Dendritic cell treated with granulocyte-macrophage colony-stimulating factor and Interleukin-4, amounts not matched to agents 40 ng/mL and 50 ng/mL, for 4 days (primary cell): ENCODE data around the gene KCNH5.

ENCODE experiments used
- H3K27ac Mint-ChIP-seq: one replicate; pipeline ENCODE4 v1.8.0; 2022; ENCODE audit warnings: mild to moderate bottlenecking, mixed read lengths
- H3K27me3 Mint-ChIP-seq: one replicate; pipeline ENCODE4 v1.8.0; 2022; ENCODE audit warnings: mild to moderate bottlenecking, mixed read lengths
- H3K36me3 Mint-ChIP-seq: one replicate; pipeline ENCODE4 v1.8.0; 2022; ENCODE audit warnings: low read depth, mixed read lengths
- H3K4me1 Mint-ChIP-seq: one replicate; pipeline ENCODE4 v1.8.0; 2022; ENCODE audit warnings: low read depth, mixed read lengths
- H3K4me3 Mint-ChIP-seq: one replicate; pipeline ENCODE4 v1.8.0; 2022; ENCODE audit warnings: mild to moderate bottlenecking, moderate library complexity, mixed read lengths
- H3K9me3 Mint-ChIP-seq: one replicate; pipeline ENCODE4 v1.8.0; 2022; ENCODE audit warnings: mixed read lengths
- intact Hi-C: fragments of 100-400 bp; cut with micrococcal nuclease; formaldehyde crosslinking; loops from one replicate; pipeline ENCODE4 v1.15.0; 2022

Gene KCNH5

DNA sequence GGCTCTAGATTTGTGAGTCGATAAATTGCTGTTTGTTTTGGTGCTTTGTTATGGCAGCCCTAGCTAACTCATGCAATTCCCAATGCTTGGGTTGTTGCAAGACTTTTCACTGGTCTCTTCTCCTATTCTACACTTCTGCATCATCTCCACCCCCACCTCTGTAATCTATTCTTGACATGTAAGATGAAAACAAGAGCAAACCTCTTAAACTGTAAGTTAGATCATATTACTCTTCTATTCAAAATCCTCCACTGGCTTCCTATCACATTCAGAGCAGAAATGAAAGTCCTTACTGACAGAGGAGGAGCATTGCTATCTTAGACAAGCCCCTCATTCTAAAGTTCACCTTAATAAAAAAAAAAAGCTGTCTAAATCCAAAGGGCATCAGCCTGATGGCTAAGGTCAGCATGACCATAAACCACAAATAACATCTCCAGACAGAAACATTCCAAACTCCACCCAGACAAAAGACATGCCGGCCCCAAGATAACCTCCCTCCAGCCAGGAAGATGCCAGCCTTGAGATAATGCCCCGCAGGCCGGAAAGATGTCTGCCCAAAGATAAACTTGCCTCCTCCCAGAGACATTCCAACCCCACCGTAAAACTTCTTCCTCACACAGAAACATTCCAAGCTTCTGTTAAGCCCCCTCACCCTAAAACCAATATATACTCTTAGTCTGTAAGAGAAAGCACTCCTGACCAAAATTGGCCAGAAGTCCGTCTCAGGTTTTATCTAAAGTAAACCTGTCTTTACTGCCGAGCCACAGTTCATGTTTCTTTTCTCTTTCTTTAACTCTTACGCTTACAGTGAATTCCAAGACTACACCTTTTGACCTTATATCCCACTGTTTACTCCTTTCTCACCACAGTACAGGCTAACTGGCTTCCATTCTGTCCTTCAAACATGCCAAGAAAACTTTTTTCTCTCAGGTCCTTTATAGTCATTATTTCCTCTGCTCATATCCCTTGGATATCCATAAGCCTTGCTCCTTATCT is 308.9 kb downstream of the KCNH5 start:
- Mint-ChIP-seq H3K36me3 (no peaks in the 10 kb centered on the region), H3K27ac (no peak overlapping the region), H3K4me3 (no peak overlapping the region), H3K9me3 (peaks cover 16% of the 10 kb centered on the region), H3K27me3 (no peaks in the 10 kb centered on the region), H3K4me1 (no peaks in the 10 kb centered on the region)
- intact Hi-C loops, result no loop called here

DNA sequence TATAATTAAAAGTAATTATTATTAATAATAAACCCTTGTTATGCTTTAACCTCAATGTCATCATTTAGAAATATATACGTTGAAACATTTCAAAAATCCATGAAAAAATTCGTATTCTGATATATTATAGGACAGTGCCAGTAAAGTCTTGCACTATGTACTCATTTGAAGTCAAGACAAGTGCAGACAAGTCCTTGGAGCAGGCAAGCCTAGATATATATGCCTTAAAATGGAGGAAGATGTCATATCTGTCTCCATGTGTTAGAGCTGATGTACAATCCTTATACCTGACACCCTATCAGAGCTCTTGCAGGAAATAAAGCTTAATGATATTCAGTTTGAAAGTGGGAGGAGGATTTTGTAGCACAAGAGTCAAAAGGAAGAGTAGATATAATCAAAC is 310.4 kb downstream of the KCNH5 start:
- intact Hi-C loops, result no loop called here
- no peaks in the 10 kb centered on the region for H3K36me3 Mint-ChIP-seq
- no peaks in the 10 kb centered on the region for H3K27me3 Mint-ChIP-seq
- no peak overlapping the region for H3K27ac Mint-ChIP-seq
- H3K4me1 Mint-ChIP-seq, result no peaks in the 10 kb centered on the region
- H3K4me3 Mint-ChIP-seq, result no peak overlapping the region
- H3K9me3 Mint-ChIP-seq, result peaks cover 16% of the 10 kb centered on the region

DNA sequence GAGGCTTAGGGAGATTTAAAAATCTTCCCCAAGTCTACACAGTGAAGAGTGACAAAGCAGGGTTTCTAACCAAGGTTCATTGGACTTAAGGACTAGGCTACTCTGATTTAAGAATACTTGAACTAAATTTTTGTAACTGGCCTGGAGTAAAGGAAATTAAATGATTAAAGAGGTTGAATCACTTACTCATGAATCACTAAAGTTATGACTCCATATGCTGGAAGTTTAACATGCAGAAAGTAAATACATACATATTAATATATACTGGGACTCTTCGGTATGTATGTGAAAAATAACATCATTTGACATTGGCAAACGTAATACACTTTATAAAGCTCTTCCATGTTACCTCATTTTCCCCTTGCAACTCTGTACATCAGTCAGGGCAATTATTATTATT is 322.9 kb downstream of the KCNH5 start:
- H3K36me3 Mint-ChIP-seq, result no peaks in the 10 kb centered on the region
- intact Hi-C loops, result no loop called here
- H3K27me3 Mint-ChIP-seq, result no peaks in the 10 kb centered on the region
- H3K27ac Mint-ChIP-seq, result no peak overlapping the region
- no peak overlapping the region for H3K4me3 Mint-ChIP-seq
- no peaks in the 10 kb centered on the region for H3K4me1 Mint-ChIP-seq
- H3K9me3 Mint-ChIP-seq, result peaks cover 34% of the 10 kb centered on the region

DNA sequence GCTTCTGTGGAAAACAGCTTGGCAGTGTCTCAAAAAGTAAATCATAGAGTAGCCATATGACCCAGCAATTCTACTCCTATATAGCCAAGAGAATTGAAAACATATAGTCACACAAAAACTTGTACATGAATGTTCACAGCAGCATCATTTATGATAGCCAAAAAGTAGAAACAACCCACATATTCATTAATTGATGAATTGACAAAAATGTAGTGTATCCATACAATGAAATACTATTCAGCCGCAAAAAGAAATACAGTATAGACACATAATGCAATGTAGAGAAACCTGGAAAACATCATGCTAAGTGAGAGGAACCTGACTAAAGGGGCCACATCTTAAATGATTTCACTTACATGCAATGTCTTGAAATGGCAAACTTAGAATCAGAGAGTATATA is 326.6 kb downstream of the KCNH5 start:
- H3K4me3 Mint-ChIP-seq, result no peak overlapping the region
- intact Hi-C loops, result no loop called here
- H3K36me3 Mint-ChIP-seq, result no peaks in the 10 kb centered on the region
- no peaks in the 10 kb centered on the region for H3K4me1 Mint-ChIP-seq
- no peaks in the 10 kb centered on the region for H3K27me3 Mint-ChIP-seq
- H3K9me3 Mint-ChIP-seq, result peaks cover 29% of the 10 kb centered on the region
- no peak overlapping the region for H3K27ac Mint-ChIP-seq

DNA sequence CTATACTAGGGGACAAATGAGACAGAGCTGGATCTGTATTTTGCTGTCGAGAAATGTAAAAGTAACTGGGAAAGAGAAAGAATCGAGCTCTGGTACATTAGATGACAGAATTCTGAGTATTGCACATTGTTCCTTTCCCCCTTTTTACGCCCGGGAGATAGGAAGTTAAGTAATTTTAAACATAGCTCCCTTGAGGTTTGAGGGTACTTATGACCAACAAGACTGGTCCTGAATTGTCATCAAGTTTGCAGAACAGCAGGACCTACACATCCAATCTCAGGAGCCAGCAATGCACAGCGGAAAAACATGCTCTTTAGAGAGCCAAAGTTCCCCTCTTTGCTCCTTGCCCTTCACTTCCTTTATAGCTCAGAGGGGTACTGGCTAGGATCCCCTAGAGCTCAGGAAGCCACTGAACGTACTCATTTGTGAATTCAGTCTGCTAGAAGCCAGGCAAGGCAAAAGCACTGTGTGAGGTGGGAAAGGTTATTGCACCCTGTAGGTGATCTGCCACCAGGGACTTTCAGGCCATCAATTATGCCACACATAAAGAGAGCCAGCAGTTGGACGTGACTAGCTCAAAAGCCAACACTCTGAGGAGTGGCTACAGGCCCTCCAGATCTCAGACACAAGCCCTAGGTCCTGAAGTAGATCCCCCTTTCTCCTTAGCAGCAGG is 333.8 kb downstream of the KCNH5 start:
- no peaks in the 10 kb centered on the region for H3K27me3 Mint-ChIP-seq
- H3K36me3 Mint-ChIP-seq, result no peaks in the 10 kb centered on the region
- no peaks in the 10 kb centered on the region for H3K4me1 Mint-ChIP-seq
- H3K9me3 Mint-ChIP-seq, result peaks cover 12% of the 10 kb centered on the region
- intact Hi-C loops, result no loop called here
- H3K4me3 Mint-ChIP-seq, result no peak overlapping the region
- H3K27ac Mint-ChIP-seq, result no peak overlapping the region

DNA sequence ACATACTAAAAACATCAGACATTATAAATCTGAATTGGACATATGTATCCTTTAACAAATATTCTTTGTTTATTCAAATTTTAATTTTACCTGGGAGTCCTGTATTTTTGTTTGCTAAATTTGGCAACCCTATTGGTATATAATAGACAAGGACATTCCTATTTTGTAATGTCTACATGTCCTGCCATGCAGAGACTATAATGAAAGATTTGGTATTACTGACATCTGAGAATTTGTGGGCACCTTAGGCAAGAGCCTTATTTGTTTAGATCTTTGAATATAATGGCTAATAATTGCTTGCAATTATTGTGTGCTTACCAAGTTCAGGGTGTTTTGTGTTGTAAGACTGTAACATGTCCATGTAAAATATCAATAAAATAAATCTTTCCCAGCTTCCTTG is 334.4 kb downstream of the KCNH5 start:
- peaks cover 13% of the 10 kb centered on the region for H3K9me3 Mint-ChIP-seq
- intact Hi-C loops, result no loop called here
- no peaks in the 10 kb centered on the region for H3K36me3 Mint-ChIP-seq
- H3K27me3 Mint-ChIP-seq, result no peaks in the 10 kb centered on the region
- no peaks in the 10 kb centered on the region for H3K4me1 Mint-ChIP-seq
- H3K4me3 Mint-ChIP-seq, result no peak overlapping the region
- H3K27ac Mint-ChIP-seq, result no peak overlapping the region

DNA sequence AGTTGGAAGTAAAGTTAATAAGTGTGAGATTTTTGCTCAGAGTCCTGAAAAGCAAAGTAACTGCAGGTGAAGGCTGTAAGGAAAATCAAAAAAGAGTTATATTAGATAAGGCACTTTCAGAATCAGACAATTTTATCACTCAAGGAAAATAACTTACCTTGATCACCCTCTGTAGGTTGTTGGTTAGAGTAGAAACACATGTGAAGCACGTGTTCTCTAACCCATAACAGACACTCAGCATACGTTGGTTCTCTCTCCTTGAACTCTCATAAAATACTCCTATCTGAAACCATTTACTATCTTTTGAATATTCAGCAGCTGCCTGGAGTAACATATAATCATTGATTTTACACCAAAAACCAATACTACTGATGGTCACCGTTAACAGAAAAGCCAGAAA is 335.5 kb downstream of the KCNH5 start:
- no peak overlapping the region for H3K4me3 Mint-ChIP-seq
- peaks cover 15% of the 10 kb centered on the region for H3K9me3 Mint-ChIP-seq
- no peaks in the 10 kb centered on the region for H3K27me3 Mint-ChIP-seq
- no peaks in the 10 kb centered on the region for H3K4me1 Mint-ChIP-seq
- H3K27ac Mint-ChIP-seq, result no peak overlapping the region
- intact Hi-C loops, result no loop called here
- no peaks in the 10 kb centered on the region for H3K36me3 Mint-ChIP-seq

DNA sequence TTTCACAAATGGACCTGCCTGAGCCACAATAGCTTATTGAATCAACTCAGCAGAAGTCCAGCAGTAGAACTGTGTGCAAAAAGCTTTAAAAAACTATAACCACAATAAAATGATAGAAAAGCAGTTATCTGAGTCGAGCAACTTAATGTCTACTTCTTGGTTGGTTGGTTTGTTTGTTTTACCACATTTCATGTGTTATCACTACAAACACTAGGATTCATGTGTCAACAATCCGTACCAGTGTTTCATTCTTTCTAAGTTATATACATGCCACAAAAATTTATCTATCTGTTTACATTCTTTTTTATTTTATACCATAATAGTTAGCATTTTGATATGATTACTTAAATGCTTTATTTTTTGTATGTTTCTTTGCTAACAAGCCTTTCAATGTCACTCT is 339.0 kb downstream of the KCNH5 start:
- H3K9me3 Mint-ChIP-seq, result peaks cover 23% of the 10 kb centered on the region
- no peak overlapping the region for H3K27ac Mint-ChIP-seq
- H3K4me3 Mint-ChIP-seq, result no peak overlapping the region
- intact Hi-C loops, result no loop called here
- H3K36me3 Mint-ChIP-seq, result no peaks in the 10 kb centered on the region
- H3K27me3 Mint-ChIP-seq, result no peaks in the 10 kb centered on the region
- no peaks in the 10 kb centered on the region for H3K4me1 Mint-ChIP-seq

DNA sequence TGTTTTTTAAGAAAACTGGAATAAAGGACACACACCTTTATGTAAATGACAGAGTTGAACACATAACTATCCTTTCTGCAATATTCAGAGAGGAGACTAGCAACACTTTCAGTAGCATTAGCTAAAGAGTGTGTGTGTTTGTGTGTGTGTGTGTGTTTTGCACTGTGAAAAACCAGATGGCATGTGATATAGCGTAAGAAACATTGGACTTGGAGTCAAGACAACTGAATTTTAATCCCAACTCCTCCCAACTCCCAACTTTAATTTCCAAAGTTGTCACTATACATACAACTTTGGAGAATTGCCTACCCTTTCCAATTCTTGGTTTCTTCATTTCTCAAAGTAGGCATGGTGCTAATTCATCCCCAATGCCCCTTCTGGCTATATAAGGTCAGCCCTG is 347.8 kb downstream of the KCNH5 start:
- intact Hi-C loops, result no loop called here
- peaks cover 10% of the 10 kb centered on the region for H3K9me3 Mint-ChIP-seq
- H3K4me1 Mint-ChIP-seq, result no peaks in the 10 kb centered on the region
- no peaks in the 10 kb centered on the region for H3K27me3 Mint-ChIP-seq
- no peak overlapping the region for H3K4me3 Mint-ChIP-seq
- H3K27ac Mint-ChIP-seq, result no peak overlapping the region
- no peaks in the 10 kb centered on the region for H3K36me3 Mint-ChIP-seq

DNA sequence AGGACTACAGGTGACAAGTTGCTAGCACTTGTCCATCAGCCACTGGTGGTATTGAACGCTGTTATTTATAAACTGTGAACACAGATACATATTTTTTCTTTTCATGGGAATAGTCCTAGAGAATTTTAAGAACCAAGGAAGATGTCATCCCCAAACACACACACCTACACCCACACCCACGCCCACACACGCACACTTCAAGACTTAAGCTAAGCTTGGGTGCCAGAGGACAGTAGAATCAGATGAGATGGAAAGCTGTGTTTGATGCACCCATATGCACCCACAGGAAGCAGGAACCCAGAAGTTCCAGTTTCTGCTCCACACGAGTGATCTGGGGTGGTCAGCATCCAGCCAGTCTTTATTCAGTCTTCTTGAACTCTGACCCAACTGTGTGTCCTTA is 348.3 kb downstream of the KCNH5 start:
- intact Hi-C loops, result no loop called here
- peaks cover 10% of the 10 kb centered on the region for H3K9me3 Mint-ChIP-seq
- no peaks in the 10 kb centered on the region for H3K4me1 Mint-ChIP-seq

DNA sequence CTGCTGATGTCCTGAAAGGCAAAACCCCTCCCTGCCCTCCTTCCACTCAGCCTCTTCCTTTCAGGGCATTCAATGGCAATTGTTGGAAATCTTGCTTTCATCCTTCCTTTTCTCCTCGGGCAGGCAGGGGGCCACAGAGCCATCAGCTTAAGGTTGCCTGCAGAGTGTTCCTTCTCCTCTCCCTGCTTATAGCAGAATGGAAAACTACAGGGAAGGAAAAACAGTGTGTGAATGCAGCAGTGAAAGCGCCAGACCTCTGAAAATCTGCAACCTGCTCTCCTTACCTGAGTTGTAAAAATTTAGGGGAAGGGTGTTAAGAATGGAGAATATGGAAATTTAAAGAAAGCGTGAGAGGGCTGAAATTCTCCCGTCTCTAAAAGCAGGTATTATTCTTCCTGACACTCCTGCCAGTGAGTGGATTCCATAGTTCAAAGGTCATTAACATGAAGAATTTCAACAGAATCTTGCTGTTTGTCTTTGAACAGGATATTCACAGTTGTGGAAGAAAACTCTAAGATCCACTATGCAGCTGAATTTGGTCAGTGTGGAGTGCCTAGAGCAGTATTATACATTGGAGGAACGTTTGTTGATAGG is 348.8 kb downstream of the KCNH5 start:
- Mint-ChIP-seq H3K27me3 (no peaks in the 10 kb centered on the region), H3K4me3 (no peak overlapping the region)

More for the DNA sequence above, 348.3 kb downstream of the KCNH5 start:
- Mint-ChIP-seq H3K36me3 (no peaks in the 10 kb centered on the region), H3K4me3 (no peak overlapping the region), H3K27me3 (no peaks in the 10 kb centered on the region), H3K27ac (no peak overlapping the region)

DNA sequence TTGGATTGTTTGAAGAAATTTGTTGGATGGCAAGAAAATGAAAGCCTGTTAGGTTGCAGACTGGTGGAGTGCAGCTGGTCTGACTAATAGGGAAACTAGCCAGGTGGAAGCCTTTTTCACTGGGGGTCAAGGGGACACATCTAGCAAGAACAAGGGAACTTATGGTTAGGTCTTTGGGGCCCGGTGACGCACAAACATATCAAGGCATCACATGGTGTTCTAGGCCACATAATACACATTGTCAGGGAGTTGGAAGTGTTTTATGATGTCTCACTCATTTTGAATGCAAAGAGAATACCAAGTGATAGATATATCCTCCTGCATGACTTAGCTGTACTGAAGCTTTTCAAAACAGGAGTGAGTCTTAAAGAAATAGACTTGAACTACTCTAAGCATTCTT is 351.2 kb downstream of the KCNH5 start:
- no peaks in the 10 kb centered on the region for H3K27me3 Mint-ChIP-seq
- no peaks in the 10 kb centered on the region for H3K36me3 Mint-ChIP-seq
- no peak overlapping the region for H3K4me3 Mint-ChIP-seq
- H3K27ac Mint-ChIP-seq, result no peak overlapping the region
- no peaks in the 10 kb centered on the region for H3K4me1 Mint-ChIP-seq
- peaks cover 17% of the 10 kb centered on the region for H3K9me3 Mint-ChIP-seq
- intact Hi-C loops, result no loop called here

More for the DNA sequence above, 348.8 kb downstream of the KCNH5 start:
- Mint-ChIP-seq H3K27ac (no peak overlapping the region), H3K9me3 (peaks cover 10% of the 10 kb centered on the region), H3K4me1 (no peaks in the 10 kb centered on the region), H3K36me3 (no peaks in the 10 kb centered on the region)
- intact Hi-C loops, result no loop called here

DNA sequence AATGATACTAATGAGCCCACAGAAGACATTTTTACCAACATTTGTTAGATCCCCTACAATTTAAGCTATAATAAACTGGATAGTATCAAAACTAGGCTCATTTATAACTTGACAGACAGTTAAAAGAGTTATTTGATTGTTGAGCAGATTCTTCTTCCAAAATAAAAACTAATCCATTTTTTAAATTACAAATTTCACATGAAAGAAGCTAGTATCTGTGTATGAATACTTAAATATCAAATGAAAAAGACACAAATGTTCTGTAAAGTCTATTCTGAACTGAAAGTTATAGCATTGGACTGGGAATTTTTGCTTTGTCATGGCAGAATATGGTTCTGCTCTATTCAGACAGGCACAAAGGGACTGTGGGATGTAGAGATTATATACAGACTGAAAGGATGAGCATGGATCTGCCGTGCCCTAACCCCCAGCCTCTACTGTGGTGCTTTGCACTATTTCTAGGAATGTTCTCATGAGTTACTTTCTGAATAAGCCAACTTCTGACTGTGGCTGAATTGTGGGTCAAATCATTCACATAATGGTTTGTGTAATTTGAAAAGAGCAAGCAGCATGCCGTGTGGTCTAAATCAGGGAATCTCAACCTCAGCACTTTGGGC is 352.7 kb downstream of the KCNH5 start:
- H3K9me3 Mint-ChIP-seq, result peaks cover 31% of the 10 kb centered on the region
- H3K27ac Mint-ChIP-seq, result no peak overlapping the region
- no peaks in the 10 kb centered on the region for H3K4me1 Mint-ChIP-seq
- intact Hi-C loops, result no loop called here
- H3K36me3 Mint-ChIP-seq, result no peaks in the 10 kb centered on the region
- no peak overlapping the region for H3K4me3 Mint-ChIP-seq
- no peaks in the 10 kb centered on the region for H3K27me3 Mint-ChIP-seq
